Central memory CD4-positive, alpha-beta T cell (primary cell): Measurements from ENCODE around the gene CCDC188.

Experiments used
- DNase-seq: peaks from one replicate; pipeline ENCODE4 v3.0.0; 2022

The CCDC188 gene

GRCh38 chr22:20147237-20147988, 3.4 kb downstream of the CCDC188 start:
- no peak for DNase-seq

- no peak for DNase-seq
Measured at GRCh38 chr22:20146777-20147176, 4.1 kb downstream of the CCDC188 start.

GRCh38 chr22:20145832-20146223, 5.0 kb downstream of the CCDC188 start:
- DNase-seq, result no peak

GRCh38 chr22:20145206-20145831, 5.5 kb downstream of the CCDC188 start:
- DNase-seq, result no peak

GRCh38 chr22:20143883-20144665, 6.8 kb downstream of the CCDC188 start:
- DNase-seq, result no peak

- DNase-seq, result no peak
Measured at GRCh38 chr22:20142711-20143621, 7.9 kb downstream of the CCDC188 start.

- no peak for DNase-seq
Measured at GRCh38 chr22:20141186-20142077, 9.4 kb downstream of the CCDC188 start.

GRCh38 chr22:20140521-20140964, 10.3 kb downstream of the CCDC188 start:
- DNase-seq, result no peak

- DNase-seq, result no peak
Measured at GRCh38 chr22:20140107-20140445, 10.8 kb downstream of the CCDC188 start.

GRCh38 chr22:20139391-20140106, 11.3 kb downstream of the CCDC188 start:
- DNase-seq, result no peak

- DNase-seq, result no peak
Measured at GRCh38 chr22:20138868-20139267, 12.0 kb downstream of the CCDC188 start.

GRCh38 chr22:20138417-20138738, 12.5 kb downstream of the CCDC188 start:
- DNase-seq, result no peak

- no peak for DNase-seq
Measured at GRCh38 chr22:20137671-20138416, 13.0 kb downstream of the CCDC188 start.

GRCh38 chr22:20137113-20137512, 13.7 kb downstream of the CCDC188 start:
- DNase-seq, result no peak

GRCh38 chr22:20136603-20136873, 14.3 kb downstream of the CCDC188 start:
- DNase-seq, result no peak

GRCh38 chr22:20135806-20136602, 14.9 kb downstream of the CCDC188 start:
- no peak for DNase-seq

- no peak for DNase-seq
Measured at GRCh38 chr22:20135265-20135664, 15.6 kb downstream of the CCDC188 start.

- DNase-seq, result no peak
Measured at GRCh38 chr22:20133930-20134549, 16.8 kb downstream of the CCDC188 start.

- no peak for DNase-seq
Measured at GRCh38 chr22:20132686-20133246, 18.1 kb downstream of the CCDC188 start.
